Measurements from ENCODE around the gene TNFRSF19.

GRCh38 chr13:23571431-23571830 lies 1.2 kb downstream of the TNFRSF19 start:
- TF ChIP-seq CTCF (IDR thresholded peaks at IDR 0.05) (no peak), POLR2A (IDR thresholded peaks at IDR 0.05) (no peak), POLR2AphosphoS5 (IDR thresholded peaks at IDR 0.05) (no peak), EP300 (IDR thresholded peaks at IDR 0.05) (no peak)
